ENCODE data around the gene ADCY2. TPM values are rescaled to one million over a fixed set of nuclear protein-coding genes. Genes with fewer than 3 reads are reported as not detected.

The ADCY2 gene
- total RNA-seq, 1 donor from 2014 or later, result 18.4 TPM

- intact Hi-C loops (cut with DNase I), result no loop called here
- no peaks in the 10 kb centered on the region for H3K27me3 ChIP-seq
- H3K4me3 ChIP-seq, result no peak overlapping the region
- DNase-seq (ENCODE audit: extremely low spot score in 2 of 2), result no peak
- no peak overlapping the region for H3K27ac ChIP-seq
- no peaks in the 10 kb centered on the region for H3K9me3 ChIP-seq
- no peak for TF ChIP-seq CTCF (IDR thresholded peaks at IDR 0.05)
- TF ChIP-seq POLR2A (IDR thresholded peaks at IDR 0.05), result no peak
- no peak for TF ChIP-seq POLR2AphosphoS5 (IDR thresholded peaks at IDR 0.05; ENCODE audit: insufficient read depth in 1 of 2, low read depth in 1 of 2)
- no peaks in the 10 kb centered on the region for H3K36me3 ChIP-seq
- no peaks in the 10 kb centered on the region for H3K4me1 ChIP-seq
Observed at GRCh38 chr5:7391215-7391614, 4.7 kb upstream of the ADCY2 start.

DNA sequence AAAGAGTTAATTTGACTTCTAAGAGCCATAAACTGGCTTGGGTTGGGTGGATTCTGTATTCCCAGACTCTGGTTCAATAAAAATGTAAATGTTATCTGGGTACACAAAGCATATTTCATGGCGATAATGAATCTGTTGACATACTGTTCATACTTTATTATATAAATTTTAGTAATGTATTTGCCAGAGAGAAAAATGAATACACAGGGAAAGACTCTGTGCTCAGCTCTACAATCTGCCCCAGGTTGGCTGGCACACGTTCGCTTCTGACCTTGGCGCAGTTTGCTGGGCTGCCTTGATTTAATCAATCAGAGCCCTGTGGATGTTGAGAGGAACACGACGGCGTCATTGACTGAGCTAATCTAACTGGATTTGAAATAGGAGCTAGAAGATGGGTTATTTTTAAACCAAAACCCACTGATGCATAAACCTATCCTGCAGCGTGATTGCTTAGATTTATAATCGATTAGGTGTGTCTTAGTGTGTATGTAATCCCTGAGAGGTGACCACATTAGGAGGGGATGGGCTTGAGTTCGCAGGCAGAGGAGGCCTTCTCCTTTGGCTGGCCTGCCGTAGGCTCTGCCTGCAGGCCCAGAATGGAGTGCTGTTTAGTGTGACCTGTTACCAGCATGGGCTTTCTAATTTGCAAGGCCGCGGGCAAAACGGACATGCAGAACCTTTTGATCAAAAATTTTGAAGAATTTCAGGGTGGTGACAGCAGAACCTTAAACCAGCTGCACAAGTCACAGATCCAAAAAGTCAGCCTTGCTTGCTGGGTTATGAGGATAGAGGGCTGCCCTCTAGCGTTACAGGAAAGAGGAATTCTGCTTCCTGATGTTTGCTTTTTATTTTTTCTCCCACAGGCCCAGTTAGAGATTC is 3.9 kb upstream of the ADCY2 start:
- intact Hi-C loops (cut with DNase I), result no loop called here
- no peak overlapping the region for H3K27ac ChIP-seq
- TF ChIP-seq POLR2A (IDR thresholded peaks at IDR 0.05) (no peak), CTCF (IDR thresholded peaks at IDR 0.05) (peak in 1 of 3 experiments; percentile 38), POLR2AphosphoS5 (IDR thresholded peaks at IDR 0.05; ENCODE audit: insufficient read depth in 1 of 2, low read depth in 1 of 2) (no peak)
- no peaks in the 10 kb centered on the region for H3K36me3 ChIP-seq
- H3K27me3 ChIP-seq, result no peaks in the 10 kb centered on the region
- no peaks in the 10 kb centered on the region for H3K9me3 ChIP-seq
- DNase-seq (ENCODE audit: extremely low spot score in 2 of 2), result no peak
- H3K4me1 ChIP-seq, result peaks cover 5% of the 10 kb centered on the region
- no peak overlapping the region for H3K4me3 ChIP-seq

DNA sequence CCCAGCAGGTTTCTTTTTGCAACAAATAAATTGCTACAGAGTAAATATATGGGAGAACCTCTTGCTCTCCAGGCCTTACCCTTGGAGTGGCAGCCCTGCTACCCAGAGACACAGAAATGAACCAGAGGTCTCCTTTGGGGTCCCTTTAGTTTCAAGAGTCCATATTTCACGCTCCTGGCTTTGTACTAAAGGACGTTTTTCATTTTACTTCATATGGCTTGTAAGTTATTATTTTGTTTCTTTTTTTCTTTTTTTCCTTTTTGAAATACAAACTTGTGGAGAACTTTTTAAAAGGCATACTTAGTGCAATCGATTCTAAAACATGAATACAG is 3.3 kb upstream of the ADCY2 start:
- H3K27ac ChIP-seq, result no peak overlapping the region
- no peak for DNase-seq (ENCODE audit: extremely low spot score in 2 of 2)
- no peaks in the 10 kb centered on the region for H3K36me3 ChIP-seq
- peaks cover 6% of the 10 kb centered on the region for H3K4me1 ChIP-seq
- H3K4me3 ChIP-seq, result no peak overlapping the region
- TF ChIP-seq POLR2A (IDR thresholded peaks at IDR 0.05), result no peak
- TF ChIP-seq POLR2AphosphoS5 (IDR thresholded peaks at IDR 0.05; ENCODE audit: insufficient read depth in 1 of 2, low read depth in 1 of 2), result no peak
- no peak for TF ChIP-seq CTCF (IDR thresholded peaks at IDR 0.05)
- intact Hi-C loops (cut with DNase I), result no loop called here
- H3K27me3 ChIP-seq, result no peaks in the 10 kb centered on the region
- no peaks in the 10 kb centered on the region for H3K9me3 ChIP-seq

DNA sequence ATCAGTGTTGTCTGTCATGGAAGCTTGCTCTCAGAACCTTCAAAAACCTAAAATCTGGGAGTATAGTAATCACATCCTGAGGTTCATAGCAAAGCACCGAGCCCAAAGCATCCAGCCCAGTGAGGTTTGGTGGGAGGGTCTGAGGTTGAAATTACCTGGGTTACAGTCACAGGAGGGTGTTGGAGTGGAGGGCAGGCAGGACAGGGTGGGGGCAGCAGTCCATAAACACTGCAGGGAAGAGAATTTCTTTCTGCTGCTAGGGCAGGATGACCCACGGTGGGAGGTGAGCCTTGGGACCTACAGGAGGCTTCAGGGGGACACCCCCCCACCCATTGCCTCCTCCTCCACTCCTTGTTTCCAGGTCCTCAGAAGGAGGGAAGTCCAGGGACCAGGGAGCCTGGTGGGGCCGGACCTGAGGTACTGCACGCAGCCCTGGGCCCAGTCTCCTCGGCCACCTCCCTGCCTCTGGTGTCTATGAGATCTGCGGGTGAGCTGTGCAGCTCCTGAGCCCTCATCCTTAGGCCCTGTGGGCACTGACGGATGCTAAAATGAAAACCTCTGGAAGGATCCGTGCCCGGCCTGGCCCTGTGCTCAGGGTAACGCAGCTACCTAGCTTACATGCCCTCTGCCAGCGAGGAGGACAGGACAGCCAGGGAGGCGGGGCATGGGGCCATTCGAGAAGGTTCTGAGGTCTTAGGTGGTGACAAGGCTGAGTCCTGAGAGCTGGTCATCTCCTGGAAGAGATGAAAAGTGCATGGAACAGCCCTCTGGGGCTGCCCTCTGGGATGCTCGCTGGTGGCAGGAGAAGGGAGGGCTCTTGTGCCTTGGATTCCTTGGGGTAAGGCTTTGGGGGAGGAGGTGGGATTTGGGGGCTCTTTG is 1.8 kb upstream of the ADCY2 start:
- intact Hi-C loops (cut with DNase I), result no loop called here
- no peak overlapping the region for H3K4me3 ChIP-seq
- no peaks in the 10 kb centered on the region for H3K9me3 ChIP-seq
- TF ChIP-seq POLR2AphosphoS5 (IDR thresholded peaks at IDR 0.05; ENCODE audit: insufficient read depth in 1 of 2, low read depth in 1 of 2), result no peak
- no peak for TF ChIP-seq CTCF (IDR thresholded peaks at IDR 0.05)
- no peak for TF ChIP-seq POLR2A (IDR thresholded peaks at IDR 0.05)
- DNase-seq (ENCODE audit: extremely low spot score in 2 of 2), result no peak
- H3K27ac ChIP-seq, result peak overlapping the region; percentile 82
- H3K27me3 ChIP-seq, result no peaks in the 10 kb centered on the region
- no peaks in the 10 kb centered on the region for H3K36me3 ChIP-seq
- peaks cover 6% of the 10 kb centered on the region for H3K4me1 ChIP-seq
